GM11168 (cell line): ENCODE measurements around the gene FOXB1.

ENCODE experiments used
- in situ Hi-C: fragments of 300-500 bp; cut with MboI; formaldehyde crosslinking; loops from one replicate; pipeline ENCODE4 v1.12.0; 2022; ENCODE audit warnings: low sequenced_read_pairs; ENCODE audit not compliant: unreplicated experiment

Gene FOXB1

GRCh38 chr15:59998305-59998949 lies 5.7 kb upstream of the FOXB1 start:
- in situ Hi-C loops = loop anchor here (10.0 kb wide), 2 partner anchors 134 to 176 kb away; no protein-coding TSS in a partner anchor

- in situ Hi-C loops = loop anchor here (10.0 kb wide), 2 partner anchors 134 to 176 kb away; no protein-coding TSS in a partner anchor
Observed at GRCh38 chr15:59998950-59999611, 5.0 kb upstream of the FOXB1 start.

- in situ Hi-C loops = loop anchor here (10.0 kb wide), 2 partner anchors 135 to 175 kb away; no protein-coding TSS in a partner anchor
Observed at GRCh38 chr15:59999612-60000112, 4.4 kb upstream of the FOXB1 start.

GRCh38 chr15:60000113-60000823 lies 3.8 kb upstream of the FOXB1 start:
- in situ Hi-C loops = no loop called here

- in situ Hi-C loops = no loop called here
Observed at GRCh38 chr15:60000824-60001609, 3.1 kb upstream of the FOXB1 start.

GRCh38 chr15:60001610-60002527 lies 2.2 kb upstream of the FOXB1 start:
- in situ Hi-C loops = no loop called here

- in situ Hi-C loops = no loop called here
Observed at GRCh38 chr15:60002528-60003218, 1.4 kb upstream of the FOXB1 start.

- in situ Hi-C loops = no loop called here
Observed at GRCh38 chr15:60003243-60004008, 685 bp upstream of the FOXB1 start.

GRCh38 chr15:60004846-60005351 lies 788 bp downstream of the FOXB1 start:
- in situ Hi-C loops = no loop called here

- in situ Hi-C loops = no loop called here
Observed at GRCh38 chr15:60005352-60006202, 1.5 kb downstream of the FOXB1 start.

- in situ Hi-C loops = no loop called here
Observed at GRCh38 chr15:60006203-60006862, 2.2 kb downstream of the FOXB1 start.

- in situ Hi-C loops = no loop called here
Observed at GRCh38 chr15:60006873-60007272, 2.8 kb downstream of the FOXB1 start.

GRCh38 chr15:60009124-60009960 lies 5.2 kb downstream of the FOXB1 start:
- in situ Hi-C loops = no loop called here

- in situ Hi-C loops = no loop called here
Observed at GRCh38 chr15:60009980-60010732, 6.0 kb downstream of the FOXB1 start.

- in situ Hi-C loops = no loop called here
Observed at GRCh38 chr15:60010858-60011257, 6.7 kb downstream of the FOXB1 start.
